ENCODE data around the gene GM2A. TPM values are rescaled to one million over a fixed set of nuclear protein-coding genes. Genes with fewer than 3 reads are reported as not detected.

GM2A gene
- total and polyA plus RNA-seq, 3 experiments from 2014 or later = 4.7 to 14.9 (median 12.7) TPM

DNA sequence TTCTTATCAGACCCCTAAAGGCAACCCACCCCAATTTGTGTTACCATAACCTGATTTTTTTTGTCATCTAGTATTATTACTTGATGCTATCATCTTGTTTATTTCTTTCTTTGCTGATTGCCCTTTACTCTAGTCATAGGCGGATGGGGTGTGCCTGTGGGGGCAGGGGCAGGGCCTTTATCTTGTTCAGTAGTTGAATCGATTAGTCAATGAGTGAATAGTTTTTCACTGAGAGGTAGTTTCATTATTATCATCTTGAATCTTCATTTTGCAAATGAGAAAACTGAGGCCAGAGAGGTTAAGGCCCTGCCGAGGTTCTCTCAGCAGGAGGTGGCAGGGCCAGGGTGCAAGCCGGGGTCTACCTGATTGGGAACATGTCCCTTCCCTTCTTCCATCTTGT, 9.4 kb upstream of the GM2A start:
- H3K36me3 ChIP-seq (ENCODE audit: insufficient read depth, low read length) = no peaks in the 10 kb centered on the region
- H3K27me3 Mint-ChIP-seq = no peaks in the 10 kb centered on the region
- no peaks in the 10 kb centered on the region for H3K9me3 ChIP-seq (ENCODE audit: low read length)
- no peaks in the 10 kb centered on the region for H3K27me3 ChIP-seq (ENCODE audit: insufficient read depth, low read length, poor library complexity, severe bottlenecking)
- H3K27ac ChIP-seq (ENCODE audit: low read depth, low read length) = no peak overlapping the region
- peaks cover 16 to 21% (median 18%) of the 10 kb centered on the region in 3 donors for H3K4me1 Mint-ChIP-seq
- H3K4me1 ChIP-seq (ENCODE audit: insufficient read depth, low read length) = peaks cover 6% of the 10 kb centered on the region
- CTCF ChIA-PET = no interaction called here
- H3K4me3 ChIP-seq (ENCODE audit: low read length) = no peak overlapping the region
- DNase-seq = no peak
- H3K4me3 Mint-ChIP-seq = no peak overlapping the region
- no peaks in the 10 kb centered on the region for H3K9me3 Mint-ChIP-seq
- no peaks in the 10 kb centered on the region for H3K36me3 Mint-ChIP-seq
- H3K27ac Mint-ChIP-seq = peak overlapping the region in 1 of 8 donors; percentile 89
- POLR2A ChIA-PET = no interaction called here

DNA sequence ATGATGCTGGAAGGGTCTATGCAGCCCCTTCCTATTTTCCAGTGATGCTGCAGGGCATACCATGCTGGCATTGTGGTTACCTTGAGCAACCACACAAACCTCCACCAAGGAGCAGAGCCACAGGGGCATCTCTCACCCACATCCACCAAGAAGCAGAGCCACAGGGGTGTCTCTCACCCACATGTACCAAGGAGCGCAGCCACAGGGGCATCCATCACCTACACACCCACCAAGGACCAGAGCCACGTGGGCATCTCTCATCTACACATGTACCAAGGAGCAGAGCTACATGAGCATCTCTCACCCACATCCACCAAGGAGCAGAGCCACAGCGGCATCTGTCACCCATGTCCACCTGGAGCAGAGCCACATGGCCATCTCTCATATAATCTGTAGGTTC, 8.8 kb upstream of the GM2A start:
- Histone ChIP-seq H3K9me3 (ENCODE audit: low read length) (no peaks in the 10 kb centered on the region), H3K27ac (ENCODE audit: low read depth, low read length) (no peak overlapping the region), H3K4me3 (ENCODE audit: low read length) (no peak overlapping the region), H3K4me1 (ENCODE audit: insufficient read depth, low read length) (peaks cover 3% of the 10 kb centered on the region), H3K36me3 (ENCODE audit: insufficient read depth, low read length) (no peaks in the 10 kb centered on the region), H3K27me3 (ENCODE audit: insufficient read depth, low read length, poor library complexity, severe bottlenecking) (no peaks in the 10 kb centered on the region)
- peak overlapping the region in 3 of 8 donors; percentile 5 to 33 (median 18) for H3K27ac Mint-ChIP-seq
- H3K4me1 Mint-ChIP-seq = peaks cover 13 to 16% (median 15%) of the 10 kb centered on the region in 3 donors
- no peaks in the 10 kb centered on the region for H3K9me3 Mint-ChIP-seq
- no peak overlapping the region for H3K4me3 Mint-ChIP-seq
- no peaks in the 10 kb centered on the region for H3K36me3 Mint-ChIP-seq
- no peak for DNase-seq
- H3K27me3 Mint-ChIP-seq = no peaks in the 10 kb centered on the region
- CTCF ChIA-PET = no interaction called here
- POLR2A ChIA-PET = no interaction called here

DNA sequence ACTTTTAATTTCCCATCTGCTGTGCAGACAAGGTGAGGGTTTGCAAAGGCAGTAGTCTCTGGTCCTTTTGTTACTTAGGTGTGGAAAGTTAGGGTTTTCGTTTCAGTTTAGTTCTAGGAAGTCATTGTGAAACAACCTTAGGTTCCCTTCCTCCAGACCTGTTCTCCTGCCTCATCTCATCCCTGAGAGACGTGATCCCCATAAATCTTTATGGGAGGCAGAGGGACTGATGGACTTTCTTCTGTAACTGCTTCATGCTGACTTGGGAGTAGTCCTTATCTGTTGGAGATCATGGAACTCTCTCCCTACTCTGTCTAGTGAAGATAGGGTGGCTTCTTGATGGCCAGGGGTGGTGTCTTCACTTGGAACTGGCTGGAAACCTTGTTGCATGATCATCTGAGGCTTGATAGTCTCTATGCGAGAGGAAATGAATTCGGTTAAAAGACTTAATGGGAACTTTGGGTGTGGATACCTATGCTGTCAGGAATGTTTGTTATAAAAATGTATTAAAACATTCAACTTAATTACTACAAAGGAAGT, 7.2 kb upstream of the GM2A start:
- no peak overlapping the region for H3K4me3 ChIP-seq (ENCODE audit: low read length)
- ChIA-PET POLR2A (interaction anchor here (1.1 kb wide), 1 partner anchor 24 kb away, joined by 7 read pairs; no protein-coding TSS in a partner anchor), CTCF (no interaction called here)
- Mint-ChIP-seq H3K36me3 (no peaks in the 10 kb centered on the region), H3K9me3 (no peaks in the 10 kb centered on the region), H3K27ac (no peak overlapping the region), H3K4me1 (peaks cover 17 to 20% (median 18%) of the 10 kb centered on the region in 3 donors), H3K4me3 (no peak overlapping the region), H3K27me3 (no peaks in the 10 kb centered on the region)
- no peaks in the 10 kb centered on the region for H3K27me3 ChIP-seq (ENCODE audit: insufficient read depth, low read length, poor library complexity, severe bottlenecking)
- no peaks in the 10 kb centered on the region for H3K9me3 ChIP-seq (ENCODE audit: low read length)
- no peak overlapping the region for H3K27ac ChIP-seq (ENCODE audit: low read depth, low read length)
- no peak for DNase-seq
- H3K36me3 ChIP-seq (ENCODE audit: insufficient read depth, low read length) = no peaks in the 10 kb centered on the region
- H3K4me1 ChIP-seq (ENCODE audit: insufficient read depth, low read length) = peaks cover 2% of the 10 kb centered on the region

DNA sequence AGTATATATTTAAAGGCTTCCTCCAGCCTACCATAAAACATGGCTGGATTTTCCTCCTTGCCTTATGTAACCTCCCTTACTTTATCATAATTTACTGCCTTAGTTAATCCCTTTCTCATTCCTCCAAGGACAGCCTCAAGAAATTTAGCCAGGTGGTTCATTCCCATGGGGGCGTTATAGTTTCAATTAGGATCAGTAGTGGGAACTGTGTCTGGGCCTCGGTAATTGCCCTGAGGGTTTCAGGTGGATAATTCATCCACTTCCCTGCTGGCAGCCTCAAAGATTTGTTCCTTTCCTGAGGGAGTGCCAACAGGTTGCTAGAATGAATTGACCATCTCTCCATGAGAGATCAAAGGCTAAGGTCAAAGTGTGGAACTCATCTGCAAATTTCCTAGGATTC, 4.3 kb upstream of the GM2A start:
- H3K27me3 ChIP-seq (ENCODE audit: insufficient read depth, low read length, poor library complexity, severe bottlenecking) = no peaks in the 10 kb centered on the region
- POLR2A ChIA-PET = no interaction called here
- H3K4me1 ChIP-seq (ENCODE audit: insufficient read depth, low read length) = peaks cover 23% of the 10 kb centered on the region
- DNase-seq = no peak
- Mint-ChIP-seq H3K4me3 (peak overlapping the region in 1 of 7 donors; percentile 25), H3K36me3 (peaks cover 0 to 5% (median 0%) of the 10 kb centered on the region in 3 donors), H3K27ac (no peak overlapping the region), H3K27me3 (no peaks in the 10 kb centered on the region), H3K9me3 (no peaks in the 10 kb centered on the region), H3K4me1 (peaks cover 36 to 43% (median 38%) of the 10 kb centered on the region in 3 donors)
- H3K36me3 ChIP-seq (ENCODE audit: insufficient read depth, low read length) = no peaks in the 10 kb centered on the region
- CTCF ChIA-PET = interaction anchor here (1.7 kb wide), 1 partner anchor 122 kb away, joined by 4 read pairs; no protein-coding TSS in a partner anchor
- H3K27ac ChIP-seq (ENCODE audit: low read depth, low read length) = no peak overlapping the region
- no peak overlapping the region for H3K4me3 ChIP-seq (ENCODE audit: low read length)
- H3K9me3 ChIP-seq (ENCODE audit: low read length) = no peaks in the 10 kb centered on the region

DNA sequence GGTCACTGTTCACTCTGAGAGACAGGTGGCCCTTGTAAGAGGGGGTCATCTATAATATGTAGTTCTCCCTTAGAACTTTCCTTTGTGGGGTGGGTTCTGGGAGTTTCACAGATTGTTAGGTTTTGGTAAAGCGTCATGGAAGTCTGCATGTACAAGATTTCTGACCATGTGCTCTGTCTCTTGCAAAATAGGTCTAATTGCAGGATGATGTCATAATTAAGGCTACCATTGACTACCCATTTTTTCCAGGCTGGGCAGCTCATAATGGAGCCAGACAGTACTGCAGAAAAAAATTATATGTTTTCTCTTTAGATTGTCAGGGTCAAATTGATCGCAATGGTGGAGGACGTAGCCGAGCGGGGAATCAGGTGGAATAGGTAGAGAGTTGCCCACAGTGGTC, 3.7 kb upstream of the GM2A start:
- Mint-ChIP-seq H3K4me1 (peaks cover 35 to 43% (median 38%) of the 10 kb centered on the region in 3 donors), H3K27me3 (no peaks in the 10 kb centered on the region), H3K36me3 (peaks cover 0 to 5% (median 0%) of the 10 kb centered on the region in 3 donors), H3K27ac (no peak overlapping the region), H3K9me3 (no peaks in the 10 kb centered on the region), H3K4me3 (peak overlapping the region in 1 of 7 donors; percentile 25)
- H3K9me3 ChIP-seq (ENCODE audit: low read length) = no peaks in the 10 kb centered on the region
- no peaks in the 10 kb centered on the region for H3K27me3 ChIP-seq (ENCODE audit: insufficient read depth, low read length, poor library complexity, severe bottlenecking)
- H3K4me1 ChIP-seq (ENCODE audit: insufficient read depth, low read length) = peaks cover 30% of the 10 kb centered on the region
- CTCF ChIA-PET = interaction anchor here (1.1 kb wide), 1 partner anchor 402 kb away, joined by 3 read pairs; no protein-coding TSS in a partner anchor
- no peak overlapping the region for H3K4me3 ChIP-seq (ENCODE audit: low read length)
- H3K36me3 ChIP-seq (ENCODE audit: insufficient read depth, low read length) = no peaks in the 10 kb centered on the region
- no peak overlapping the region for H3K27ac ChIP-seq (ENCODE audit: low read depth, low read length)
- POLR2A ChIA-PET = no interaction called here
- DNase-seq = no peak

DNA sequence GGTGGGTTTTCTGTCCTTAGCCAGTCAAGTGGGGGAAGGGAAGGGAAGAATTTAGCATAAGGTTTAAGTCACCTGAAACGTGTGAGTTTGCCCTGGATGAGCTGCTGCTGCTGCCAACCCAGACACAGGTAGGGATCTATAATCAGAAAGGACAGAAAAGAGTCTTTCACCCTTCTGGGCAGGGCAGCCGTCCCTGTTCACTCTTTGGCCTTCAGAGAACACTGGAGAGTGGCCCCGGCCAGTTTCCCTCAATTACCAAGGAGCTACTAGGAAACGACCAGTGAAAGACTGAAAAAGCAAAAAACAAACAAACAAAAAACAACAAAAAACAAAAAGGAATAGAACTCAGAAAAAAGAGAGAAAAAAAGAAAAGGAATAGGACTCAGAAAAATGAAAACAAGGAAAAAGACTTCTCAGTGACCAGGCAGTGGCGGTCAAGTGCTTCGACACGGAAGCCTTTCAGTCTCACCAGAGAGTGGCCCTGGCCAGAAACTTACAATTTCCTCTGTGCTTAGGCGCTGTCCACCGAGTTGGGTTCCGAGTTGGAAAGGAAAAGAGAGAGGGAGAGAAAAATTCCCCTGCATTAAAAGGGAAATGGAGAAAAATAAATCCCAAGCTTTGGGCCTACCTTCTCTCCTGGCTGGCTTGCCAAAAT, 2.5 kb upstream of the GM2A start:
- Histone ChIP-seq H3K4me3 (ENCODE audit: low read length) (peak overlapping the region; percentile 42), H3K9me3 (ENCODE audit: low read length) (no peaks in the 10 kb centered on the region), H3K27ac (ENCODE audit: low read depth, low read length) (no peak overlapping the region), H3K27me3 (ENCODE audit: insufficient read depth, low read length, poor library complexity, severe bottlenecking) (no peaks in the 10 kb centered on the region), H3K36me3 (ENCODE audit: insufficient read depth, low read length) (no peaks in the 10 kb centered on the region), H3K4me1 (ENCODE audit: insufficient read depth, low read length) (peaks cover 30% of the 10 kb centered on the region)
- no peak for DNase-seq
- ChIA-PET POLR2A (interaction anchor here (0.7 kb wide), 1 partner anchor 27 kb away, joined by 3 read pairs; no protein-coding TSS in a partner anchor), CTCF (interaction anchor here (1.0 to 3.2 kb wide), 4 partner anchors 12 to 135 kb away, joined by 3 to 16 read pairs (median 5); partner anchors contain the start of gene CCDC69)
- Mint-ChIP-seq H3K27me3 (no peaks in the 10 kb centered on the region), H3K36me3 (peaks cover 0 to 5% (median 0%) of the 10 kb centered on the region in 3 donors), H3K9me3 (no peaks in the 10 kb centered on the region), H3K4me1 (peaks cover 32 to 45% (median 36%) of the 10 kb centered on the region in 3 donors), H3K4me3 (peak overlapping the region; percentile 73 to 97 (median 91)), H3K27ac (peak overlapping the region in 7 of 8 donors; percentile 72 to 89 (median 87))

DNA sequence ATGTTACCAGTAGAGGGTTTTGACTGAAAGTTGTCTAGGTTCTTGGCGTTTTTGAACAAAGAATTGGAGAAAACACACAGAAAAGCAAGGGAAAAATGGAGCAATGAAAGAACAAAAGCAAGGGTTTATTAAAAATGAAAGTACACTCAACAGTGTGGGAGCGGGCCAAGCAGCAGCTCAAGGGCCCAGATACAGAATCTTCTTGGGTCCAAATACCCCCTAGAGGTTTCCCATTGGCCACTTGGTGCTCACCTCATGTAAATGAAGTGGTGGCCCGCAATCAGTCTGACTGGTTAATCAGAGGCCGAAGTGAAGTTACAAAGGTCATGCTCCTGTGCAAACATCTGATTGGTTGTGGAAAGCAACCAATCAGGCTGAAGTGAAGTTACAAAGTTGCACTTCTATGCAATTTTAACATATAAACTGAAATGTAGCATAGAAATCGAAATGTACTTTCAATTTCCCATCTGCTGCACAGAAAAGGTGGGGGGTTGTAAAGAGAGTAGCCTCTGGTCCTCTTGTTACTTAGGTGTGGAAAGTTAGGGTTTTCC, 1.9 kb upstream of the GM2A start:
- peaks cover 30% of the 10 kb centered on the region for H3K4me1 ChIP-seq (ENCODE audit: insufficient read depth, low read length)
- peaks cover 0 to 5% (median 0%) of the 10 kb centered on the region in 3 donors for H3K36me3 Mint-ChIP-seq
- ChIA-PET CTCF (interaction anchor here (1.2 to 3.2 kb wide), 5 partner anchors 13 to 801 kb away, joined by 3 to 16 read pairs (median 4); partner anchors contain the start of gene CCDC69), POLR2A (no interaction called here)
- H3K4me3 ChIP-seq (ENCODE audit: low read length) = peak overlapping the region; percentile 42
- peak overlapping the region; percentile 66 for H3K27ac ChIP-seq (ENCODE audit: low read depth, low read length)
- DNase-seq = peak in 4 of 5 donors; percentile 14 to 59 (median 18)
- no peaks in the 10 kb centered on the region for H3K9me3 ChIP-seq (ENCODE audit: low read length)
- peak overlapping the region; percentile 52 to 93 (median 88) for H3K27ac Mint-ChIP-seq
- H3K36me3 ChIP-seq (ENCODE audit: insufficient read depth, low read length) = no peaks in the 10 kb centered on the region
- peak overlapping the region; percentile 73 to 97 (median 91) for H3K4me3 Mint-ChIP-seq
- H3K27me3 Mint-ChIP-seq = no peaks in the 10 kb centered on the region
- H3K27me3 ChIP-seq (ENCODE audit: insufficient read depth, low read length, poor library complexity, severe bottlenecking) = no peaks in the 10 kb centered on the region
- no peaks in the 10 kb centered on the region for H3K9me3 Mint-ChIP-seq
- peaks cover 32 to 50% (median 36%) of the 10 kb centered on the region in 3 donors for H3K4me1 Mint-ChIP-seq

DNA sequence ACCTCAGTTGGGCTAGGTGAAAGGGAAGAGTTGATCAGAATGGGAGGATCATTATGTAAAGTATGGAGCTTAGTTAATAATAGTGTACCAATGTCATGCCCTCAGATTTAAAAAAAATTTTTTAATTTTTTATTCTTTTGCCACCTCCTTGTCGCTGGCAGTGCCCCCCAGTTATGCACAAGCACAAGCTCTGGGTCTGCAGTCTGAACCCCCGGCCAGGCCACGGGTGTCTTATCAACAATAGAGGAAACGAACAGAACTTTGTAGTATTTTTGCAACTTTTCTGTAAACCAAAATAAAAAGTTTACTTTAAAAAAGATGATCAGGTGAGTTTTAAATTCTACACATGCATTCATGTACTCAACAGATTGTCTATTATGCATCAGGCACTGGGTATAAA, 1.4 kb upstream of the GM2A start:
- CTCF ChIA-PET = interaction anchor here (1.2 to 3.2 kb wide), 9 partner anchors 11 to 802 kb away, joined by 3 to 16 read pairs (median 8); partner anchors contain the start of gene CCDC69
- Histone ChIP-seq H3K36me3 (ENCODE audit: insufficient read depth, low read length) (no peaks in the 10 kb centered on the region), H3K4me1 (ENCODE audit: insufficient read depth, low read length) (peaks cover 30% of the 10 kb centered on the region), H3K27me3 (ENCODE audit: insufficient read depth, low read length, poor library complexity, severe bottlenecking) (no peaks in the 10 kb centered on the region), H3K4me3 (ENCODE audit: low read length) (peak overlapping the region; percentile 78), H3K27ac (ENCODE audit: low read depth, low read length) (peak overlapping the region; percentile 66), H3K9me3 (ENCODE audit: low read length) (no peaks in the 10 kb centered on the region)
- no peak for DNase-seq
- Mint-ChIP-seq H3K4me1 (peaks cover 32 to 51% (median 36%) of the 10 kb centered on the region in 3 donors), H3K4me3 (peak overlapping the region; percentile 87 to 97 (median 91)), H3K27ac (peak overlapping the region; percentile 52 to 93 (median 88)), H3K36me3 (peaks cover 0 to 5% (median 0%) of the 10 kb centered on the region in 3 donors), H3K9me3 (no peaks in the 10 kb centered on the region), H3K27me3 (no peaks in the 10 kb centered on the region)
- POLR2A ChIA-PET = interaction anchor here (0.6 to 1.8 kb wide), 3 partner anchors 28 to 1706 kb away, joined by 3 to 13 read pairs (median 3); partner anchors contain the start of gene CCDC69
